Stimulated activated CD4-positive, alpha-beta T cell treated with anti-CD3 and anti-CD28 coated beads, Interleukin-2, amount 100 ng/mL, for 48 hours (primary cell): ENCODE results near the gene TRIM49.
"Not testable (repeated sequence)": the region's sequence is repeated elsewhere in the genome, so short reads cannot be mapped to it uniquely, and the experiment has no call there.

Source experiments
- DNase-seq, 2 donors: peaks; one replicate each; pipeline ENCODE4 v3.0.0-alpha.2; 2020

The TRIM49 gene

GRCh38 chr11:89808475-89808874 lies at the start of gene TRIM49:
Gene TRIM49 (minus strand): TSS chr11:89808575. CDS start chr11:89804469, 4,106 bp downstream.
- not testable (repeated sequence) for DNase-seq

GRCh38 chr11:89826694-89827093 lies 18.3 kb upstream of the TRIM49 start:
- not testable (repeated sequence) for DNase-seq

- DNase-seq: not testable (repeated sequence)
These were observed 11.6 kb upstream of the TRIM49 start for GRCh38 chr11:89820008-89820407.

GRCh38 chr11:89813535-89813934 lies 5.2 kb upstream of the TRIM49 start:
- not testable (repeated sequence) for DNase-seq

- not testable (repeated sequence) for DNase-seq
These were observed 20.8 kb downstream of the TRIM49 start for GRCh38 chr11:89787506-89788063.

- not testable (repeated sequence) for DNase-seq
These were observed 22.6 kb downstream of the TRIM49 start for GRCh38 chr11:89785726-89786125.

GRCh38 chr11:89750822-89751221 lies 57.6 kb downstream of the TRIM49 start:
- not testable (repeated sequence) for DNase-seq
